Smooth muscle cell (in vitro differentiated cells): Measurements from ENCODE around the gene CAMK2A. TPM values are rescaled to one million over a fixed set of nuclear protein-coding genes. Genes with fewer than 3 reads are reported as not detected.

Experiments
- DNase-seq: peaks from one replicate; lab custom pipeline; 2025; ENCODE audit not compliant: unreplicated experiment; lab: John Stamatoyannopoulos, UW
- H2AFZ ChIP-seq: fragments of 200-600 bp; sonication (generic); 2 replicates; pipeline ENCODE4 v1.6.0; 2016; ENCODE audit warnings: antibody characterized with exemption, low read depth, mild to moderate bottlenecking
- H3F3A ChIP-seq: fragments of 200-600 bp; sonication (generic); 2 replicates; pipeline ENCODE4 v1.6.0; 2017; ENCODE audit warnings: antibody characterized with exemption, low read depth
- H3K27ac ChIP-seq: fragments of 200-600 bp; sonication (generic); 2 replicates; pipeline ENCODE4 v1.5.1; 2016; ENCODE audit warnings: low read depth, mild to moderate bottlenecking
- H3K27me3 ChIP-seq: fragments of 200-600 bp; sonication (generic); 2 replicates; pipeline ENCODE4 v1.6.1; 2016; ENCODE audit warnings: low read depth, mild to moderate bottlenecking
- H3K36me3 ChIP-seq: fragments of 200-600 bp; sonication (generic); 2 replicates; pipeline ENCODE4 v1.5.1; 2016; ENCODE audit warnings: low read depth
- H3K4me1 ChIP-seq: fragments of 200-600 bp; sonication (generic); 2 replicates; pipeline ENCODE4 v1.5.1; 2016; ENCODE audit warnings: low read depth
- H3K4me2 ChIP-seq: fragments of 200-600 bp; sonication (generic); 2 replicates; pipeline ENCODE4 v1.6.0; 2016; ENCODE audit warnings: mild to moderate bottlenecking
- H3K4me3 ChIP-seq: fragments of 200-600 bp; sonication (generic); 2 replicates; pipeline ENCODE4 v1.5.1; 2016; ENCODE audit warnings: mild to moderate bottlenecking
- H3K79me2 ChIP-seq: fragments of 200-600 bp; sonication (generic); 2 replicates; pipeline ENCODE4 v1.6.0; 2016; ENCODE audit warnings: low read depth, mild to moderate bottlenecking
- H3K9ac ChIP-seq: fragments of 200-600 bp; sonication (generic); 2 replicates; pipeline ENCODE4 v1.6.0; 2016; ENCODE audit warnings: low read depth
- H3K9me3 ChIP-seq: fragments of 200-600 bp; sonication (generic); replicated peaks from 2 replicates; pipeline ENCODE4 v1.5.1; 2016; ENCODE audit warnings: low read depth
- H4K20me1 ChIP-seq: fragments of 200-600 bp; sonication (generic); 2 replicates; pipeline ENCODE4 v1.6.0; 2016; ENCODE audit warnings: low read depth
- CTCF ChIP-seq: fragments of 200-600 bp; sonication (generic); IDR thresholded peaks from 2 replicates; pipeline ENCODE4 v1.5.1; 2017; ENCODE audit warnings: borderline replicate concordance, mild to moderate bottlenecking, antibody characterized with exemption; ENCODE audit not compliant: insufficient read depth, poor library complexity, severe bottlenecking
- WGBS: methylation state at CpG from one replicate; pipeline ENCODE4 v1.1.7; 2016; ENCODE audit warnings: low lambda C conversion rate; 5-methylcytosine and 5-hydroxymethylcytosine counted together
- polyA plus RNA-seq: library from polyadenylated mRNA; unstranded; fragments of >200 nt; fragmentation: Nextera tagmentation; extraction: Ambion mirVana; gene quantifications from 2 replicates; pipeline ENCODE4 v1.2.1, GENCODE V29; 2016
- total RNA-seq: library from RNA; depleted of rRNA; stranded (reverse); fragments of >200 nt; gene quantifications from 2 replicates; pipeline ENCODE4 v1.2.3, GENCODE V29; 2014

The CAMK2A gene
- total and polyA plus RNA-seq, 2 experiments from 2014 or later = 0.83 to 1.6 TPM

- H3K27me3 ChIP-seq = peaks cover 27% of the 10 kb centered on the region
- H3K36me3 ChIP-seq = no peaks in the 10 kb centered on the region
- no peak overlapping the region for H3K4me3 ChIP-seq
- DNase-seq = no peak
- peaks cover 2% of the 10 kb centered on the region for H3K4me1 ChIP-seq
- H2AFZ ChIP-seq = no peak overlapping the region
- no peak for TF ChIP-seq CTCF
- H3K4me2 ChIP-seq = no peak overlapping the region
- no peaks in the 10 kb centered on the region for H3K9me3 ChIP-seq
- H4K20me1 ChIP-seq = no peaks in the 10 kb centered on the region
- 86% methylated on average over 12 of the region's 12 CpGs for WGBS
- H3K9ac ChIP-seq = no peak overlapping the region
- no peaks in the 10 kb centered on the region for H3K79me2 ChIP-seq
- H3K27ac ChIP-seq = no peak overlapping the region
- H3F3A ChIP-seq = no peaks in the 10 kb centered on the region
Observed at GRCh38 chr5:150184990-150185912, 104.3 kb downstream of the CAMK2A start.

- Histone ChIP-seq H3K4me2 (no peak overlapping the region), H4K20me1 (no peaks in the 10 kb centered on the region), H3K27me3 (peaks cover 14% of the 10 kb centered on the region), H3K4me3 (no peak overlapping the region), H3K79me2 (no peaks in the 10 kb centered on the region), H3K4me1 (no peaks in the 10 kb centered on the region), H3K9me3 (no peaks in the 10 kb centered on the region), H3K27ac (no peak overlapping the region), H2AFZ (no peak overlapping the region), H3K36me3 (no peaks in the 10 kb centered on the region), H3K9ac (no peak overlapping the region), H3F3A (no peaks in the 10 kb centered on the region)
- no peak for TF ChIP-seq CTCF
- no peak for DNase-seq
- 88% methylated on average over 2 of the region's 2 CpGs for WGBS
Observed at GRCh38 chr5:150184006-150184405, 105.6 kb downstream of the CAMK2A start.

GRCh38 chr5:150183436-150183835, 106.1 kb downstream of the CAMK2A start:
- 99% methylated on average over 12 of the region's 12 CpGs for WGBS
- TF ChIP-seq CTCF = no peak
- H3K27me3 ChIP-seq = peaks cover 9% of the 10 kb centered on the region

More at GRCh38 chr5:150183436-150183835, 106.1 kb downstream of the CAMK2A start:
- Histone ChIP-seq H3K4me2 (no peak overlapping the region), H3K4me1 (no peaks in the 10 kb centered on the region), H3K36me3 (no peaks in the 10 kb centered on the region), H3K4me3 (no peak overlapping the region), H3K9me3 (no peaks in the 10 kb centered on the region), H3K27ac (no peak overlapping the region), H3K79me2 (no peaks in the 10 kb centered on the region), H2AFZ (no peak overlapping the region), H3K9ac (no peak overlapping the region), H3F3A (no peaks in the 10 kb centered on the region), H4K20me1 (no peaks in the 10 kb centered on the region)
- no peak for DNase-seq
